Type B pancreatic cell (in vitro differentiated cells): Measurements from ENCODE around the gene IQSEC1. TPM values are rescaled to one million over a fixed set of nuclear protein-coding genes. Genes with fewer than 3 reads are reported as not detected.

Experiments used
- DNase-seq: peaks from one replicate; pipeline ENCODE4 v3.0.0; 2021; ENCODE audit warnings: mixed read lengths; ENCODE audit not compliant: unreplicated experiment; ENCODE audit errors: extremely low spot score
- H3K27ac Mint-ChIP-seq: 2 replicates; pipeline ENCODE4 v1.8.0; 2021; ENCODE audit warnings: mild to moderate bottlenecking, mixed read lengths
- H3K27me3 Mint-ChIP-seq: 2 replicates; pipeline ENCODE4 v1.8.0; 2021; ENCODE audit warnings: mixed read lengths
- H3K36me3 Mint-ChIP-seq: 2 replicates; pipeline ENCODE4 v1.8.0; 2021; ENCODE audit warnings: mixed read lengths
- H3K4me1 Mint-ChIP-seq: one replicate; pipeline ENCODE4 v1.8.0; 2021; ENCODE audit warnings: mixed read lengths; ENCODE audit not compliant: unreplicated experiment
- H3K4me3 Mint-ChIP-seq: 2 replicates; pipeline ENCODE4 v1.8.0; 2021; ENCODE audit warnings: mild to moderate bottlenecking, mixed read lengths
- H3K9me3 Mint-ChIP-seq: 2 replicates; pipeline ENCODE4 v1.8.0; 2021; ENCODE audit warnings: mixed read lengths
- total RNA-seq: library from RNA; stranded (reverse); gene quantifications from 2 replicates; pipeline ENCODE4 v1.2.1, GENCODE V29; 2021; ENCODE audit warnings: low replicate concordance
- TF ChIP-seq, protein P1 (sequence below): fragments of 200-600 bp; sonication (generic); conservative IDR thresholded peaks from 2 replicates; pipeline ENCODE4 v1.5.0; 2021; ENCODE audit warnings: antibody characterized with exemption, mild to moderate bottlenecking

Gene IQSEC1
- total RNA-seq, 1 donor from 2014 or later: 33.1 TPM

DNA sequence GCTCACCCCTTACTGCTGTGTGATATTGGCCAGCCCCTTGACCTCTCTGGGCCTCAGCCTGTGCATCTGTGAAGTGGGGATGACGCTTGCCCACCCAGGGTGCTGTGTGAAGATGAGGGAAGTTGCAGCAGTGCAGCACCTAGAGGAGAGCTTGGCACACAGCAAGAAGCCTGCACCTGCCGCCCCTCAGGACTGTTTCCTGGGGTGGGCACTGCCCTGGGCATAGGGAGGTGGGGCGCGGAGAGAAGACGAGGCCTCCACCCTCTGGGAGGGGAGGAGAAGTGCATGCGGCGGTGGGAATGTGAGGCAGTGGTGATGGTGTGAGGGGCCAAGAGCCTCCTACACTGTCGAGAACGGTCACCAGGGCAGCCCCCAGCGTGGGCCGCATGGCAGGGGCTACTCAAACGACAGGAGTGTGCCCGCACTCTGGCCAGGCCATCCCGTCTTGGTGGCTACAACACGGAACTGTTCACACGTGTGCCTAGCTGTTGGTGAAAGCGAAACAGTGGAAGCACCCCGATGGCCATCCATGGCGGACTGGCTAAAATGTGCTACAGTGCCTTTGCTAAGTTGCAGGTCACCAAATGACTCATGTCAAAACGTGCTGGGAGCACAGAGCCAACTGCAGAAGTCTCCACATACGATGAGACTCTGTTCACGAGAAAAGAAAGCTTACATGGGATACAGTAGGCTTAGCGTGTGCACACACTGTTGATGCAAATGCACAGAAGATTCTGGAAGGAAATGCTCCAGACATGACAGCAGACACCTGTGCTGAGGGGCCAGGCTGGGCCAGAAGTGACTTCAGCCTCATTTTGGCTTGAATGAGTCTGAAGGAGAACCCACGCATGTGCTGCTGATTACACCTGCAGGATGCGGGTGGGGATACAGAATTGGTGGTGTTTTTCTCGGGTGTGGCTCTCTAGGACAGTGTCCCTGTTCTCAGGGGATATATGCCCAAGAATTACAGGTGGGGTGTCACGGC, 40.4 kb upstream of the IQSEC1 start:
- Mint-ChIP-seq H3K4me3 (no peak overlapping the region), H3K36me3 (no peaks in the 10 kb centered on the region), H3K27ac (no peak overlapping the region), H3K4me1 (peaks cover 16% of the 10 kb centered on the region), H3K27me3 (peaks cover 3% of the 10 kb centered on the region), H3K9me3 (no peaks in the 10 kb centered on the region)
- no peak for DNase-seq
- TF ChIP-seq, protein P1, sequence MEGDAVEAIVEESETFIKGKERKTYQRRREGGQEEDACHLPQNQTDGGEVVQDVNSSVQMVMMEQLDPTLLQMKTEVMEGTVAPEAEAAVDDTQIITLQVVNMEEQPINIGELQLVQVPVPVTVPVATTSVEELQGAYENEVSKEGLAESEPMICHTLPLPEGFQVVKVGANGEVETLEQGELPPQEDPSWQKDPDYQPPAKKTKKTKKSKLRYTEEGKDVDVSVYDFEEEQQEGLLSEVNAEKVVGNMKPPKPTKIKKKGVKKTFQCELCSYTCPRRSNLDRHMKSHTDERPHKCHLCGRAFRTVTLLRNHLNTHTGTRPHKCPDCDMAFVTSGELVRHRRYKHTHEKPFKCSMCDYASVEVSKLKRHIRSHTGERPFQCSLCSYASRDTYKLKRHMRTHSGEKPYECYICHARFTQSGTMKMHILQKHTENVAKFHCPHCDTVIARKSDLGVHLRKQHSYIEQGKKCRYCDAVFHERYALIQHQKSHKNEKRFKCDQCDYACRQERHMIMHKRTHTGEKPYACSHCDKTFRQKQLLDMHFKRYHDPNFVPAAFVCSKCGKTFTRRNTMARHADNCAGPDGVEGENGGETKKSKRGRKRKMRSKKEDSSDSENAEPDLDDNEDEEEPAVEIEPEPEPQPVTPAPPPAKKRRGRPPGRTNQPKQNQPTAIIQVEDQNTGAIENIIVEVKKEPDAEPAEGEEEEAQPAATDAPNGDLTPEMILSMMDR: no peak

DNA sequence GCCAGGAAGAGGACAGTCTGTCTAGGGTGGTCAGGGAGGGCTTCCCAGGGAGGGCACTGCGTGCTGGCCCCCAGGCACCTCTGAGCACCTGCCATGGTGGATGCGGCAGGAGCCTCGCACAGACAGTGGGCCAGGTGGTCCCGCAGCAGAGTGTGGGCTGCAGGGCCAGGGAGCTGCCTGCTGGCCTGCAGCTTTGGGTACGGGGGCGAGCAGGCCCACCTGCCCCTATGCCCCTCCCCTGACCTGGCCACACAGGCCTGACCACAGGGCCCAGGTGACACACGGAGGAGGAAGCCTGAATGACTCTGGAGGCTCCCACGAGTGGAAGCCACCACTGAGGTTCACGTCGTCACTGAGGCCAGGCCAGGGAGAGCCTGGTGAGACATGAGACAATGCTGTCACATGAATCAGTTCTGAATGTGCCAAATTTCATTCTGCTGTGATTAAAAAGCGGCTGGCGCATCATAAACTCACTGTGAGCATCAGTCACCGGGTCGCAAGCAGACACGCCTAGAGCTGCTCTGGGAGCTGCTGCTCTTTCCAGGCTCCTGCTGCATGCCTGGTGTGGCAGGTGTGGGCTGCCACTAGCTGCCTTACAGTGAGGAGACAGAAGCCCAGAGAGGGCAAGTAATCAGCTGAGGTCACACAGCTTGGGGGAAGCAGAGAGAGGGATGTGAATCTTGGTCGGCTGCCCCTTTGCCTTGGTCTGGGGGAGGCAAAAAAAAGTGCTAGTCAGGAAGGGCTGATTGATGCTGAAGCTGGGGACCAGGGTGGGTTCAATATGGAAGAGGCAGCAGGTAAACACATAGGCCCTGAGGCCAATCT, 39.5 kb upstream of the IQSEC1 start:
- TF ChIP-seq, protein P1: no peak
- no peaks in the 10 kb centered on the region for H3K36me3 Mint-ChIP-seq
- peaks cover 16% of the 10 kb centered on the region for H3K4me1 Mint-ChIP-seq
- DNase-seq: no peak
- no peak overlapping the region for H3K27ac Mint-ChIP-seq
- peaks cover 3% of the 10 kb centered on the region for H3K27me3 Mint-ChIP-seq
- no peak overlapping the region for H3K4me3 Mint-ChIP-seq
- no peaks in the 10 kb centered on the region for H3K9me3 Mint-ChIP-seq

DNA sequence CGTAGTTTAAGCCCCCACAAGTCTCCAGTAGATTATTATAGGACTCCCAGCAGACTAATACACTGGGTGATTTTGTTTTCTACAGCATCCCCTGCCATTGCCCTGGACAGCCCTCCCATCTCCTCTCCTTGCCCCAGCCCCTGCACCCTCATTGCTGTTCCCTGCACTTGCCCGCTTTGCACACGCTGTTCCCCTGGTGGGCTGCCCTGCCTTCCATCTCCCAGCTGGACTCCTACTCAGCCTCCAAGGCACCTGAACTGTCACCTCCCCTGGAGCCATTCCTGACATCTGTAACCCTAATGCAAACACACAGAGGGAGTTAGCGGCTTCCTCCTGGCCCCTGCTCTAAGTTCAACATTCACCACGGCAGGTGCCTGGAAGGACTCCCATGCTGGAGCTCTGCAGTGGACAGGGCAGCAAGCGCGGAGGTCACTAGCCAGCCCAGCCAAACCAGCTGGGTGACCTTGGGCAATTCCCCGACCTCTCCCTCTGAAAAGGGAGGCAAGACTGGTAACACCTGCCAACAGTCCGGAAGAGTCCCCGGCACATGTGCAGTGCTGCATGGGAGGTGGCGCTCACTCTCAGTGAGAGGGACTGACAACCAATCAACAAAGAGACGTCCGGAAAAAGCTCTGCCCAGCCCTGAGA, 38.8 kb upstream of the IQSEC1 start:
- peak overlapping the region; percentile 12 for H3K4me3 Mint-ChIP-seq
- TF ChIP-seq, protein P1: no peak

DNA sequence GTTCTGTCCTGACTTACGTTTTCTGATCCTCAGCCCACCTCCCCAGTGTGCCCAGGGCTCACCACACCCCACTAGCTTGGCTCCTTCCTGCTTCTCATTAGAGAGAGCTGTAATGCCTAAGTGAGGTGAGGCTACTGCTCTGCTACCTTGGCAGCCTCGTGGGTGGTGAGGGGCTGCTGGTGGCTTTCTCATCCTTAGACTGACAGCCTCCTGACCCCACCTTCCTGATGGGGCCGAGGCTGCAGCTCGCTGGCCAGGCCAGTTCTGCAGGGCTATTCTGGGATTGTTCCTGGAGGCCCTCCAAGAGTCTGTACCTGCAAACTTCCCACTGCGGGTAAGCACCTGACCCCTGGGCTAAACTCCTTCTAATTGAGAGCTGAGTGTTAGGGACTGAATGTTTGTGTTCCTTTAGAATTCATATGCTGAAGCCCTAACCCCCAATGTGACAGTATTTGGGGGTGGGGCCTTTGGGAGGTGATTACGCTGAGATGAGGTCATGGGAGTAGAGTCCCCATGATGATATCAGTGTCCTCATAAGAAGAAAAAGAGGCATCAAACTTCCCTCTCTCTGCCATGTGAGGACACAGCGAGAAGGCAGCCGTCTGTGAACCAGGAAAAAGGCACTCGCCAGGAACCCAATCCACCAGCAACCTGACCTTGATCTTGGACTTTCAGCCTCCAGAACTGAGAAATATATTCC, 38.1 kb upstream of the IQSEC1 start:
- H3K9me3 Mint-ChIP-seq: no peaks in the 10 kb centered on the region
- no peak for DNase-seq
- no peak overlapping the region for H3K4me3 Mint-ChIP-seq
- H3K36me3 Mint-ChIP-seq: no peaks in the 10 kb centered on the region
- TF ChIP-seq, protein P1: no peak
- H3K4me1 Mint-ChIP-seq: peaks cover 16% of the 10 kb centered on the region
- peaks cover 3% of the 10 kb centered on the region for H3K27me3 Mint-ChIP-seq
- peak overlapping the region; percentile 48 for H3K27ac Mint-ChIP-seq

More for the DNA sequence above, 38.8 kb upstream of the IQSEC1 start:
- Mint-ChIP-seq H3K4me1 (peaks cover 16% of the 10 kb centered on the region), H3K27ac (peak overlapping the region; percentile 48), H3K27me3 (peaks cover 3% of the 10 kb centered on the region), H3K36me3 (no peaks in the 10 kb centered on the region), H3K9me3 (no peaks in the 10 kb centered on the region)
- no peak for DNase-seq

DNA sequence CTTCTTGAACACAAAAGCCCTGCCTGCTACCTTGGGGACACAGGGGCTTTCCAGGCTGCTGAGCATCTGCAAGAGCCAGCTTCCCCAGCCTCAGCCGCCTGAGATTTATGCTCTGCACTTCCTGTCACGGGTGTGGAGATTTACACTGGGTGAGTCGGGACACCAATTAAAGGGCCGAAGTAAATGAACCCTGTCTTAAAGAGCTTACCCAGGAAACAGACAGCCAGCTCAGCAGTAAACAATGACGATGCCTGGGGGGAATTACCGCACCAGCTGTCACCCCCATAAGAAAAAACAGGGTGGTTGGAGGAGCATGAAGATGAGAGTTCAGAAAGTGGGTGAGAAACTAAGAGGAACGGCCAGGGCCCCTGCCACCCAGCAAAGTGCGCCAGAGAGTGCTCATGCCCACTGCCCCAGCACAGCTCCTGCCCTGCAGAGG, 37.5 kb upstream of the IQSEC1 start:
- Mint-ChIP-seq H3K36me3 (no peaks in the 10 kb centered on the region), H3K9me3 (no peaks in the 10 kb centered on the region), H3K4me1 (peaks cover 16% of the 10 kb centered on the region), H3K27me3 (peaks cover 3% of the 10 kb centered on the region), H3K4me3 (peak overlapping the region; percentile 35), H3K27ac (peak overlapping the region; percentile 48)
- TF ChIP-seq, protein P1: no peak
- DNase-seq: no peak
